ENCODE results near the gene ZNF697.
A peak's percentile ranks its signal among the peaks of the same experiment; 100 is the strongest.

- TF ChIP-seq CTCF (IDR thresholded peaks at IDR 0.05) (peak in 2 of 3 donors; percentile 31 to 42), POLR2A (IDR thresholded peaks at IDR 0.05) (peak; percentile 60), EP300 (IDR thresholded peaks at IDR 0.05) (no peak)
Measured at GRCh38 chr1:119647734-119648619, at the start of gene ZNF697.
